Measurements from ENCODE around the gene TBC1D1.
A peak's percentile ranks its signal among the peaks of the same experiment; 100 is the strongest.

The TBC1D1 gene

GRCh38 chr4:38131371-38132091 is 240.6 kb downstream of the TBC1D1 start:
- no peak for TF ChIP-seq YY1 (IDR thresholded peaks at IDR 0.05; ENCODE audit: insufficient read depth, insufficient read length)
- TF ChIP-seq ZNF274 (IDR thresholded peaks at IDR 0.05; ENCODE audit: low read depth, low read length), result no peak
- no peak for TF ChIP-seq SUZ12 (IDR thresholded peaks at IDR 0.05; ENCODE audit: extremely low read depth, insufficient read depth, insufficient read length)
- Histone ChIP-seq H3K4me1 (ENCODE audit: insufficient read depth, insufficient read length) (peaks cover 8% of the 10 kb centered on the region), H3K4me3 (ENCODE audit: insufficient read length, low read depth) (no peak overlapping the region), H3K9ac (ENCODE audit: insufficient read length, low read depth) (no peak overlapping the region), H3K27me3 (ENCODE audit: insufficient read depth, insufficient read length) (no peaks in the 10 kb centered on the region), H3K36me3 (ENCODE audit: insufficient read depth, insufficient read length, low read length) (peaks cover 26% of the 10 kb centered on the region), H3K9me3 (ENCODE audit: insufficient read depth, low read length) (no peaks in the 10 kb centered on the region)
- peak; percentile 49 for DNase-seq (ENCODE audit: low read depth, low spot score)

- H3K36me3 ChIP-seq (ENCODE audit: insufficient read depth, insufficient read length, low read length), result peaks cover 32% of the 10 kb centered on the region
- no peaks in the 10 kb centered on the region for H3K9me3 ChIP-seq (ENCODE audit: insufficient read depth, low read length)
- H3K4me3 ChIP-seq (ENCODE audit: insufficient read length, low read depth), result no peak overlapping the region
- TF ChIP-seq SUZ12 (IDR thresholded peaks at IDR 0.05; ENCODE audit: extremely low read depth, insufficient read depth, insufficient read length) (no peak), ZNF274 (IDR thresholded peaks at IDR 0.05; ENCODE audit: low read depth, low read length) (no peak), YY1 (IDR thresholded peaks at IDR 0.05; ENCODE audit: insufficient read depth, insufficient read length) (no peak)
- peak overlapping the region; percentile 38 for H3K9ac ChIP-seq (ENCODE audit: insufficient read length, low read depth)
- peaks cover 8% of the 10 kb centered on the region for H3K4me1 ChIP-seq (ENCODE audit: insufficient read depth, insufficient read length)
- no peaks in the 10 kb centered on the region for H3K27me3 ChIP-seq (ENCODE audit: insufficient read depth, insufficient read length)
- DNase-seq (ENCODE audit: low read depth, low spot score), result no peak
Measured at GRCh38 chr4:38132107-38132673, 241.3 kb downstream of the TBC1D1 start.

- Histone ChIP-seq H3K27me3 (ENCODE audit: insufficient read depth, insufficient read length) (no peaks in the 10 kb centered on the region), H3K4me1 (ENCODE audit: insufficient read depth, insufficient read length) (peaks cover 8% of the 10 kb centered on the region), H3K36me3 (ENCODE audit: insufficient read depth, insufficient read length, low read length) (peaks cover 33% of the 10 kb centered on the region), H3K9me3 (ENCODE audit: insufficient read depth, low read length) (no peaks in the 10 kb centered on the region), H3K9ac (ENCODE audit: insufficient read length, low read depth) (no peak overlapping the region), H3K4me3 (ENCODE audit: insufficient read length, low read depth) (no peak overlapping the region)
- TF ChIP-seq SUZ12 (IDR thresholded peaks at IDR 0.05; ENCODE audit: extremely low read depth, insufficient read depth, insufficient read length) (no peak), YY1 (IDR thresholded peaks at IDR 0.05; ENCODE audit: insufficient read depth, insufficient read length) (no peak), ZNF274 (IDR thresholded peaks at IDR 0.05; ENCODE audit: low read depth, low read length) (no peak)
- no peak for DNase-seq (ENCODE audit: low read depth, low spot score)
Measured at GRCh38 chr4:38132843-38133662, 242.2 kb downstream of the TBC1D1 start.

- no peak for DNase-seq (ENCODE audit: low read depth, low spot score)
- peaks cover 39% of the 10 kb centered on the region for H3K36me3 ChIP-seq (ENCODE audit: insufficient read depth, insufficient read length, low read length)
- TF ChIP-seq ZNF274 (IDR thresholded peaks at IDR 0.05; ENCODE audit: low read depth, low read length), result no peak
- no peak for TF ChIP-seq SUZ12 (IDR thresholded peaks at IDR 0.05; ENCODE audit: extremely low read depth, insufficient read depth, insufficient read length)
- no peaks in the 10 kb centered on the region for H3K9me3 ChIP-seq (ENCODE audit: insufficient read depth, low read length)
- no peak overlapping the region for H3K9ac ChIP-seq (ENCODE audit: insufficient read length, low read depth)
- H3K27me3 ChIP-seq (ENCODE audit: insufficient read depth, insufficient read length), result no peaks in the 10 kb centered on the region
- H3K4me1 ChIP-seq (ENCODE audit: insufficient read depth, insufficient read length), result peaks cover 5% of the 10 kb centered on the region
- H3K4me3 ChIP-seq (ENCODE audit: insufficient read length, low read depth), result no peak overlapping the region
Measured at GRCh38 chr4:38133711-38134480, 243.0 kb downstream of the TBC1D1 start.

GRCh38 chr4:38135201-38135600 is 244.3 kb downstream of the TBC1D1 start:
- Histone ChIP-seq H3K36me3 (ENCODE audit: insufficient read depth, insufficient read length, low read length) (peaks cover 49% of the 10 kb centered on the region), H3K9me3 (ENCODE audit: insufficient read depth, low read length) (no peaks in the 10 kb centered on the region), H3K9ac (ENCODE audit: insufficient read length, low read depth) (no peak overlapping the region), H3K27me3 (ENCODE audit: insufficient read depth, insufficient read length) (no peaks in the 10 kb centered on the region), H3K4me3 (ENCODE audit: insufficient read length, low read depth) (no peak overlapping the region), H3K4me1 (ENCODE audit: insufficient read depth, insufficient read length) (peaks cover 3% of the 10 kb centered on the region)
- TF ChIP-seq SUZ12 (IDR thresholded peaks at IDR 0.05; ENCODE audit: extremely low read depth, insufficient read depth, insufficient read length), result no peak
- no peak for TF ChIP-seq YY1 (IDR thresholded peaks at IDR 0.05; ENCODE audit: insufficient read depth, insufficient read length)
- no peak for TF ChIP-seq ZNF274 (IDR thresholded peaks at IDR 0.05; ENCODE audit: low read depth, low read length)
- no peak for DNase-seq (ENCODE audit: low read depth, low spot score)

GRCh38 chr4:38136604-38137003 is 245.7 kb downstream of the TBC1D1 start:
- Histone ChIP-seq H3K9me3 (ENCODE audit: insufficient read depth, low read length) (no peaks in the 10 kb centered on the region), H3K4me3 (ENCODE audit: insufficient read length, low read depth) (no peak overlapping the region), H3K4me1 (ENCODE audit: insufficient read depth, insufficient read length) (no peaks in the 10 kb centered on the region), H3K27me3 (ENCODE audit: insufficient read depth, insufficient read length) (no peaks in the 10 kb centered on the region), H3K36me3 (ENCODE audit: insufficient read depth, insufficient read length, low read length) (peaks cover 48% of the 10 kb centered on the region), H3K9ac (ENCODE audit: insufficient read length, low read depth) (no peak overlapping the region)
- no peak for DNase-seq (ENCODE audit: low read depth, low spot score)
- TF ChIP-seq YY1 (IDR thresholded peaks at IDR 0.05; ENCODE audit: insufficient read depth, insufficient read length) (no peak), SUZ12 (IDR thresholded peaks at IDR 0.05; ENCODE audit: extremely low read depth, insufficient read depth, insufficient read length) (no peak), ZNF274 (IDR thresholded peaks at IDR 0.05; ENCODE audit: low read depth, low read length) (no peak)
